ENCODE results near the gene CLCN1.
"Not testable (repeated sequence)": the region's sequence is repeated elsewhere in the genome, so short reads cannot be mapped to it uniquely, and the experiment has no call there.

Gene CLCN1

DNA sequence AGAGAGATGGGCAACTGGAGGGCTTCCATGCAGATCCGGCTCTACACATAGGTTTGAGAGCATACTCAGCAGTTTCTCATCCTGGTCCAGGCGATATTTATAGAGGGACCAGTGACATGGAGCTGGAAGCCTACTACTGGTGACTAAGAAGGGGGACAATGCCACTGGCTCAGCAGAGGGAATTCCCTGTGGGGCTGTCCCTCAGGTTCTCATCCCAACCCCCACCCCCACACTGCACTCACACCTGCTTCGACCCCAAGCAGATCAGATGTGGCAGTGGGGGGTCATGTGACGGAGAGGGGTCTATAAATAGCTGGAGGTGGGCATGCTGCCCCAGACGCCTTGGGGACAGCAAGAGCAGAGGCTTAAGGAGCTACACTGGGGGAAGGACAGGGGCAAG is at the start of gene CLCN1:
CLCN1 (plus strand) TSS at position 336 of the 400 bp plus-strand sequence. CDS start 102 bp downstream, outside the sequence.
- no peak for DNase-seq (ENCODE audit: low read depth)

DNA sequence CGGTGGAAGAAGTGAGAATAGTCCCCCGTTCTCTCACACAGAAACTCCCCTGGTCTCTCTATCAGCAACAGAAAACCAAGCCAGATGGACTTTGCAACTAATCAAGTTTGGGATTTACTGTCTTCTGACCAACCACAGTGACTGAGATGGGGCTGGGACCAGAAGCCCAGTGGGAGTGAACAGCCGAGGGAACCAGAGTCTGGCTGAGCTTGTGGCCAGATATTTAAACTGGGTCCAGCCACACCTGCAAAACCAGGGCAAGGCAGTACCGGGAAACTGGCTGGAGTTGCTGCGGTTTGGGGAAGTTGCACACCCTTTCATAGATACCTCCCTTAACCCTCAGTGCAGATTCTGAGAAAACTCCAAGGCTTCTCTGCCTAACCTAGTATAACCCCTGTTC is 46.7 kb upstream of the CLCN1 start:
- DNase-seq (ENCODE audit: low read depth): no peak

DNA sequence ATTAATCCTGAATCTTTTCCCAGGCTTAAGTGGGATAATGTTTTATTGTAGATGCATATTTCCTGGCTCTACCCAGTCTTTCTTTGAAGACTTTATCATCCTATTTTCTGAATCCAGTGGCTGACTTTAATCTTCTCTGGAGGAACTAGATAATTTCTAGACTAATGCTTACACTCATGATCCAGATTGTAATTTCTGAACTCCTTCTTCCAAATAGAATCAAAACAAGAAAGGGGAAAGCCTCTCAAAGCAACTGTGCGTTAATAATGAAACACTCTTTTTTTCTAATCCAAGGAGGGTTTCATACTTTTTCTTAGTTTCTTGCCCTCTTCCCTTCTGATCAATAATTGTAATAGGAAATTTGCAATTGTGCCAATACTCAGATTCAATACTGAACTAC is 44.7 kb upstream of the CLCN1 start:
- DNase-seq (ENCODE audit: low read depth): no peak

DNA sequence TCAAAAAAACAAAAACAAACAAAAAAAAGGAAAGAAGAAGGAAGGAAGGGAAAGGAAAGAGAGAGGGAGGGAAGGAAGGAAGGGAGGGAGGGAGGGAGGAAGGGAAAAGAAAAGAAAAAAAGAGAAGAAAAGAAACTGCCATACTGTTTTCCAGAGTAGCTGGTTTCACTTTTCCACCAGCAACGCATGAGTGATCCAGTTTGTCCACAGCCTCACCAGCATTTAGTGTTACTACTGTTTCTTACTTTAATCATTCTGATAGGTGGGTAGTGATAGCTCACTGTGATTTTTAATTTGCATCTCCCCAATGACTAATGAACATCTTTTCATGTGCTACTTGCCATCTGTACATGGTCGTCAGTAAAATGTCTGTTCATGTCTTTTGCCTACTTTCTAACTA is 43.0 kb upstream of the CLCN1 start:
- DNase-seq (ENCODE audit: low read depth): no peak

DNA sequence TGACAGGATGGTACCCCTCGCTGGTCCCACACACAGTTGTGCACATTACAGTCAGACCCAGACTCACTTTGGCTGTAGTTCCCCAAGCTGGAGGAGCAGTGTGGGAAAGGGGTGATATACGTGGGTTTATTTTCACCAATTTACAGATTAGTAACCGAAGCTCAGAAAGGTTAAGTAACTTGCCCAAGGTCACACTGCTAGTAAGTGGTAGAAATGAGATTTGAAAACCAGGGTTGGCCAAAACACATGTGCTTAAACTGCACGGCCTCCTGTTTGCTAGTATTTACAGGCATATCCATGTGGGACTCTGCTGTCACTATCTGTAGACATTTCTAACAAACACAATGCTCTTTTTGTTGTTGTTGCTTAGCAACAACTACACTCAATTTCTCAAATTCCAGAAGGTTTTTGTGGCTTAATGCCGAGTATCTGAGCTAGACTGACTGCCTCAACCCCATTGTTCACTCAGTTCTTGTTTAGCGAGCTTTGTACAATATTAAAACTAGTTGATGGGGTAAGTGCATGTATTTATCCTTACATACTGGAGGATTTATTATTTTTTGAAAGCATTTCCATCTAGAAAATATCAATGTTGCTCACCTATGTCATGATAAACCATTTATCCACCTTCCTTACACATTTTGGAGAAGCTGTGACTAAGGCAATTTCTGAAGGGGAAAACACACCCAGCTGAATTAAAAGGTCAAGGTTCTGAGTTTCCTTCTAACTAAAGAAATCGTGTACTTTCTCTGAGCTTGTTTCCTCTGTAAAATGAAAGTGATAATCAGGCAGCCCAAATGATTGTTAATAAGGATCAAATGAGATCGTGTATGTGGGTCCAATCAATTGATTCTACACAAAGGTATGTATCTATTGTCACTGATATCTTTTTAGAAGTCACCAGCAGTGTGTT is 36.5 kb upstream of the CLCN1 start:
- no peak for DNase-seq (ENCODE audit: low read depth)

DNA sequence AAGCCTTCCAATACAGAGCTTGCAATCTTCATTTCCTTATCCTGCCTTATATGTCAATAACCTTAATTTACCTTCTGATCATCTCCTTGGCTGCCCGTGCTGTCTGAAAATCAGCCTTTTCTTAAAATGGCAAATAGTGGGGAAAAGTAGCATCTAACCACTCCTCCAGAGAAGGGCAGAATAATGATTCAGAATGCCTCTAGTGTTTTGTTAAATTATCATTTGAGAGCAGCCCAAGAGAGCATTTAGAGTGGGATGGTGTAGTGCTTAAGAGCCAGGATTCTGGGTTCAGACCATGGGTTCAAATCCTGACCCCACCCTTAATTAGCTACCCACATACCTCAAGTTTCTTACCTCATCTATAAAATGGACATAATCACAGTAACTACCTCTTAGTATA is 35.8 kb upstream of the CLCN1 start:
- no peak for DNase-seq (ENCODE audit: low read depth)

DNA sequence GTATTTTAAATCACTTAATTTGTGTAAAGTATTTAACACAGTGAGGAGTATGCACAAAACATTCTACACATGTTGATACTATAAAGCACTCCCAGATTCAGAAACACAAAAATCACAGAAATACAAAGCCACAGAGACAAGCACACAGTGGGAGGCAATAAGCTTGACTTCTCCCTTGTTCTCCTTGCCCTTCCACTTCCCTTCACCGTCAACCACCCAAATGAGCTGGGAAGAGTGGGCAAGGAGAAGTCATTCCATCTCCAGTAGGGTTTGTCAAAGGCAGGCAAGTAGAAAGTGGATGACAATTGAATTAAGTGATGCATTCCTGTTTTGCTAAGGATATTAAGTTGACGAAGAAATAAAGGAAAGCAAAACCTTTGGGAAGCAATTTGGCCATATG is 35.3 kb upstream of the CLCN1 start:
- DNase-seq (ENCODE audit: low read depth): no peak

DNA sequence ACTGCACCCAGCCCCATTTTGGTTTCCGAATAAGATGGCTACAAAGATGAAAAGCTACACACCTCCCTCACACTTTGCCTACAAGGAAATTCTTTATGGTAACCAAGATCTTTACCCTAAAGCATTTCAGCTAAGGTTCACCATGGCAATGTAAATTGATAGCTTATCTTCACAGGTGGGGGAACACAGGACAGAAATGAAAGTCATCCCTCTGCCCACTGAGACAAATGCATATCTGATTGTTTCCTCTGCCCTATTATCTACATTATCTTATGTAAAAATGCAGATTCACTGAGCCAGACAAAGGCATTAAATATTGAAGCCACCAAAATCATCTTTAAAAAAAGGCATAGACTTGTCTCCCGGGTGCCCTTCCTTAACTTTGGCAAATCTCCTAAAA is 34.4 kb upstream of the CLCN1 start:
- no peak for DNase-seq (ENCODE audit: low read depth)

DNA sequence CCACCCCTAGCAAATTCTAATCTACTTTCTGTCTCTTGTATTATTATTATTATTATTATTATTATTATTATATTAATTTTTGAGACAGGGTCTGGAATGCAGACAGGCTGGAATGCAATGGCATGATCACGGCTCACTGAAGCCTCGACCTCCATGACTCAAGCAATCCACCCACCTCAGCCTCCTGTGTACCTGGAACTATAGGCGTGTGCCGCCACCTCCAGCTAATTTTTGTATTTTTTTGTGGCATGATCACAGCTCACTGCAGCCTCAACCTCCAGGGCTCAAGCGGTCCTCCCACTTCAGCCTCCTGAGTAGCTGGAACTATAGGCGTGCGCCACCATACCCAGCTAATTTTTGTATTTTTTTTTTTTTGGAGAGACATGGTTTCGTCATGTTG is 33.8 kb upstream of the CLCN1 start:
- DNase-seq (ENCODE audit: low read depth): no peak

DNA sequence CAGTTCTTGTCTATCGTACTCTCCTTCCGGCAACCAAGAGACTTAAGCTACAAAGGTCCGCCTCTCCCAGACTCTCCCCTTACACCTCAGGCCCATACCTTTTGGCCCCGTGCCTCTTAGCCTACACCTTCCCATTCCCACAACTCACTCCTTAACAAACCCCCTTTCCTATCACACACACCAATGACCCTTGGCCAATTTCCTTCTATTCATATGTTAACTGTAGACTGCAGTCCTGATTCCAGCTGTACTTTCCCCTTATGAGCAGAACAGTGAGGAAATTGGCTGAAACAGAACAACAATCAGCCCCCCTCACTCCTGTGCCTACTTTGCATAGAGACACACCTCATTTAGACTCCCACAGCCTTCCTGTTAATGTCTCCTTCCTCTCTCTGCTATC is 32.5 kb upstream of the CLCN1 start:
- DNase-seq (ENCODE audit: low read depth): no peak

DNA sequence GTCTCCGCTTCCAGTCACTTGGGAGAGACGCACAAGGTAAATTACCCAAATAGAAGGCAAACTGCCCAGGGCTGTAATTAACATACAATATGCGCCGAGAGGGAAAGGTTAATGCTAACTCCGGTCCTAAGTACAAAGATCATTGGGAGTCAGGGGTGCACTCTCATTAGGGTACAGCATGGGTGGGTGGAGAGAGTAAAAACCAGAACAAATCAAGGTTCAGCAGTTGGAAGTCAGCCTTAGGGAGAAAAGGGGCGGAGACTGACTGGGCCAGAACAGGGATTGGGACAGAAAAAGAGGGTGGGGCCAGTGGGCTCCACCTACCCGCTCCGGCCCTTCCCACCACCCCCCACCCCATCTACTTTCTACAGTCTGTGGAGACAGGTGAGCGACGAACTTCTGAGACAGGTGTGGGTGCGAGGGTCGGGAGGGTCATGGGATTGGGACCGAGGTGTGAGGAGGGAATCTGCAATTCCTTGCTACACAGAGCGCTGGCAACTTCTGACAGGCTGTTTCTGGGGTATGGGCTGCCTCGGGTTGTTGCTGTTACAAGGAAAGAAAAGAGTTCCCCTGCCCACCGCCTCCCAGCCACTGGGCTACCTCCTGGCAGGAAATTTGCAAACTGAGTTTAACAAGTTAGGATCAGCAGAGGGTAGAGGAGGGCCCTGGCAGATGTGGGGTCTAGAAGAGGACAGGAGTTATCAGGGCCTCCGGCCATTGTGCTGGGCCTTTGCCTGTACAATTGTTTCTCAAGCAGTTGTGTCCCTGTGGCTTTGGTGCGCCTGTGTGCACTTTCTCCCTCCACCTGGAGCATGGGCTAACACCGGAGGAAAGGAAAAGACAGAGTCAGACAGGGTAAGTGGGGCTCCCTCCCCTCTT is 31.1 kb upstream of the CLCN1 start, which contains the start of gene TMEM139:
TMEM139 (plus strand) TSS at position 368 of the 879 bp plus-strand sequence. CDS start 1,000 bp downstream, outside the sequence.
- no peak for DNase-seq (ENCODE audit: low read depth)

DNA sequence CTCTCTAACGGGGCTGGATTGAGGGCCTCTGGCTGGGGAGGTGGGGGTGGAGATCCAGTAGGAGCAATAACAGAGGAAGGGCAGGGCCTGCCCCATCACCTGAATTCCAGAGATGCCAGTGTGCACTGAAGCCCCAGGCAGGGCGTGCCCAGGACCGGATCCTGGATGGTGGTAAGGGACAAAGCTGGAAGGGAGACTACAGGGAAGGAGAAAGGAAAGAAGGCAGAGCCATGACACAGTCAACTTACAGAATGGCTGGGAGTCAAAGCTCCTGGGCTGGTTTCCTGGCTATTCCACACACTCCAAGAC is 30.5 kb upstream of the CLCN1 start:
- DNase-seq (ENCODE audit: low read depth): no peak

DNA sequence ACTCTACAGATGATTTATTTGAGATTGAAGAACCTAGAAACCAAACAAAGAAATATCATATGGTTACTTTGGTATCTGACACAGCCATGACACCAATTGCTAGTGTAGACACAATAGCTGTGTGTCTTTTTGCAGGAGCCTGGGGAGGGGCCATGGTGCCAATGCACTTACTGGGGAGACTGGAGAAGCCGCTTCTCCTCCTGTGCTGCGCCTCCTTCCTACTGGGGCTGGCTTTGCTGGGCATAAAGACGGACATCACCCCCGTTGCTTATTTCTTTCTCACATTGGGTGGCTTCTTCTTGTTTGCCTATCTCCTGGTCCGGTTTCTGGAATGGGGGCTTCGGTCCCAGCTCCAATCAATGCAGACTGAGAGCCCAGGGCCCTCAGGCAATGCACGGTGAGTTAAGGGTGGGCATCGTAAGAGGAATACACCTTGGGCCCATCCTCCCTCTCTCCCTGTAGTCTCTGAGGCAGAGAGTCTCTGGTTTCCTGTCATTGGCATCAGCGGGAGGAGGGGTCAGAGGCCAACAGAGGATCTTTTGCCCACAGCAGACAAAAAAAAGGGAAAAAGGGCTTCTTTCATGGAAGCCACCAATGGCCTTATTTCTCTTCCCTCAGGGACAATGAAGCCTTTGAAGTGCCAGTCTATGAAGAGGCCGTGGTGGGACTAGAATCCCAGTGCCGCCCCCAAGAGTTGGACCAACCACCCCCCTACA is 29.9 kb upstream of the CLCN1 start:
- no peak for DNase-seq (ENCODE audit: low read depth)

DNA sequence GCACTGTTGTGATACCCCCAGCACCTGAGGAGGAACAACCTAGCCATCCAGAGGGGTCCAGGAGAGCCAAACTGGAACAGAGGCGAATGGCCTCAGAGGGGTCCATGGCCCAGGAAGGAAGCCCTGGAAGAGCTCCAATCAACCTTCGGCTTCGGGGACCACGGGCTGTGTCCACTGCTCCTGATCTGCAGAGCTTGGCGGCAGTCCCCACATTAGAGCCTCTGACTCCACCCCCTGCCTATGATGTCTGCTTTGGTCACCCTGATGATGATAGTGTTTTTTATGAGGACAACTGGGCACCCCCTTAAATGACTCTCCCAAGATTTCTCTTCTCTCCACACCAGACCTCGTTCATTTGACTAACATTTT is 29.4 kb upstream of the CLCN1 start:
- DNase-seq (ENCODE audit: low read depth): no peak

DNA sequence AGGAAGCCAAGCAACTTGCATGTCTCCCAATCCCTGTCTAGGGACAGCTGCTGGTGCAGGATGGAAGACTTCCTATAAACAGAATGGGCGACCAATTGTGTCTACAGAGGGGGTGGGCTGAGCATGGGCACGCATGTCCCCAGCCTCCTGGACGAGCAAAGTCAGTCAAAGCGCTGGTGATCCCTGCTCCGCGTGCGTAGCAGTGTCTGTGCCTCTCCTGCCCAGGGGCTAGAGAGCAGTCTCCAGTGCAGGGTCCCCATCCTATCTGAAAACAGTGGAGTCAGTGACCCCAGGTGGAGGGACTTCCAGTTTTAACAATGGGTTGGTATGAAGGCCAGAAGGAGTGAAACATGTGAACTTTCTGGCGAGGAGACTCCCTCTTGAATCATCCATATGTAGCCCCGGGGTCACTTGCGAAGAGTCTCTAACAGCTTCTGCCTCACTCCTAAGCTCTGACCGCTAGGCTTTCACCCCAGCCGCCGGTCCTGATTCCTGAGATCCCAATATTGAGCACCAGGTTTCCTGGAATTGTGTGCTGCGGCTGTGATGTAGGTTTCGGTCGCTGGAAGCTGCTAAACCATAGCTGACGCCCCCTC is 28.5 kb upstream of the CLCN1 start:
- no peak for DNase-seq (ENCODE audit: low read depth)

DNA sequence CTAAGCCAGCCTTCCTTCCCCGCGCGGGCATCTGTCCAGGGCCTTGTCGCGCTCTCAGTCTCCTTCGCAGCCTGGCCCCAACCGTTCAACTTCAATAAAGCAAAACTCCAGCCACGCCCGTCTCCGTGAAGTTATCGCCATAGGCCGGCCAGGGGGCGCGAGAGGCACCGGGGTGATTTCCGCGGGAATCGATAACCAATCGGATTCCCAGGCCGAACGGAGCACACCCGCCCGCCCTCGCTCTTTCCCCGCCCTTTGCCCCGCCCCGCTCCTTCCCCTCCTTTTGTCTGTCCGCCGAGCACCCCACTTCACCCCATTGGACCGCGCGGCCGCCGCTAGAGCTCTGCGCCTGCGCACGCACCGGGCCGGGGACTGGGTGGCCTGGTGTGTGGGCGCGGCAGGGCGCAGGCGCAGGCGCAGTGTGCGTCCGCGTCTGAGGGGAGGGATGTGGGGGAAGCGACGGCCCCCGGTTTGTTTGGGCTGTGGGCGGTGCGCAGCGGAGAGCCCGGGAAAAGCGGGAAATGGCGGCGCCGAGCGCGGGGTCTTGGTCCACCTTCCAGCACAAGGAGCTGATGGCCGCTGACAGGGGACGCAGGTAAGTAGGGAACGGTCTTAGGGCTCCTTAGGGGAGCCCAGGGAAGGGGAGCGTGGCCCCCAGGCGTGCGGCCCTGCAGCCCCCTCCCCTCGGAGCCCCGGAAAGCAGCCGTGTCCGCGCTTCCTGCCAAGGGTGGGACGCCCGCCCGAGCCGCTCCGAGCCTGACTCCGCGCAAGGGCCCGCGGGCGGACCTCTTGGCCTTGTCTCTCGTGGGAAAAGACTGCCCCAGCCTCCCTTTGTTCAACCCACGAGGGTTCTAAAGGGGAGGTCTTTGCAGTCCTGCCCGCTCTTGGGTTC is 27.7 kb upstream of the CLCN1 start, which contains the start of gene CASP2:
CASP2 (plus strand) TSS at position 417 of the 892 bp plus-strand sequence; CDS start at position 522, 105 bp downstream.
- DNase-seq (ENCODE audit: low read depth): peak; percentile 99

DNA sequence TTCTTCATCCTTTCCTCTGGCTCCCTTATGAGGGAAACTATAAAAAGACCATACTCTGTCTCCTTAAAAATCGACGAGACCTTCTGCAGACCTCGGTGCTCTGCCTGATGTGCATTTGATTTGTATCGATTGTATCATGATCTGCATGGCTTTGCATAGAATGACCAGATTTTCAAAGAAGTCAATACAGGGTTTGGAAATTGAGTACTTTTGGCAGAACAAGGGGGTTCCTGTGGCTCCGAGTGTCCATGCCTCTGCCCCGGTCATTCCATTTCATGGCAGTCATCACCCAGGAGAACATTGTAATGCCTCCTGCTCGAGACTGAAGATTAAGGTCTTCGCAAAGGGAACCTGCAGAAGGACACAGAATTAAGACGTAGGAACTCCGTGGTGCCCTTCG is 27.1 kb upstream of the CLCN1 start:
- no peak for DNase-seq (ENCODE audit: low read depth)

DNA sequence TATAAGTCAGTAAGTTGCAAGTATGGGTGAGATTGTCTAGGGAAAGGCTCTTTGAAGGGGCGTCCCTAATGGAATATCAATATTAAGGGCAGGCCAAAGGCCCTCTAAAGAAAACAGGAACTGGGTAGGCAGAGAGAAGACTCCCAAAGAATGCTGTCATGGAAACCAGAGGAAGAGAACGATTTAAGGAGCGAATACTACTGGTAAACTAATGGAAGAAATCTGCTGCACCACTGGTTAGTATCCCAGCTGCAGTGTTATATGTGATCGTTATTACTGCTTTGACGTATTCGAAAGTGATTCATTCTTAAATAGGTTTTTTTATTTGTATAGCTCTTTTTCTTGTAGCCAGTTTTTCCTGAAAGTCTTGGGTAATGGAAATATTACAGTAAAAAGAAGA is 26.5 kb upstream of the CLCN1 start:
- DNase-seq (ENCODE audit: low read depth): no peak

DNA sequence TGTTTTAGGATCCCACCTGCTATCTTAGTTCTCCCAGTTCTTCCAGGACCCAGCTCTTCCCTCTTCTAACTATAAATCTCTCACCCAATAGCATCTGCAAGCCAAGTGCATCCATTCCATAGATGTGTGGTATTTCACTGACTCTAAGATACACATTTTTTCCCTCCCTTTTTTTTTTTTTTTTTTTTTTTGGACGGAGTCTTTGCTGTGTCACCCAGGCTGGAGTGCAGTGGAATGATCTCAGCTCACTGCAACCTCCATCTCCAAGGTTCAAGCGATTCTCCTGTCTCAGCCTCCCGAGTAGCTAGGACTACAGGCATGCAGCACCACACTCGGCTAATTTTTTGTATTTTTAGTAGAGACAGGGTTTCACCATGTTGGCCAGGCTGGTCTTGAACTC is 26.0 kb upstream of the CLCN1 start:
- not testable (repeated sequence) for DNase-seq (ENCODE audit: low read depth)

DNA sequence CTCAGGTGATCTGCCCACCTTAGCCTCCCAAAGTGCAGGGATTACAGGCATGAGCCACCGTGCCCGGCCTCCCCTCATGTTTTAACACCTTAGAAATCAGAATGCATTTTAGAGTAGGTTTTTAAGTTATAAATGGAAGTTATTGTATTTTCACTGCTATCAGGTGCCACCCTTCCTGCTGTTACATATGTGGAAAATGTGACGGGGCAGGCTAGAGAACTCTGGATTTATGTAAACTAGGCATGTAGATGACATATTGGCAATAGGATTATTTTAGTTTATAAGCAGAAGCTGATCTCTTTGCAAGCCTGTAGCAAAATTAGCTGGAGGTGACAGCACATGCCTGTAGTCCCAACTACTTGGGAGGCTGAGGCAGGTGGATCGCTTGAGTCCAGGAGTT is 25.6 kb upstream of the CLCN1 start:
- no peak for DNase-seq (ENCODE audit: low read depth)

DNA sequence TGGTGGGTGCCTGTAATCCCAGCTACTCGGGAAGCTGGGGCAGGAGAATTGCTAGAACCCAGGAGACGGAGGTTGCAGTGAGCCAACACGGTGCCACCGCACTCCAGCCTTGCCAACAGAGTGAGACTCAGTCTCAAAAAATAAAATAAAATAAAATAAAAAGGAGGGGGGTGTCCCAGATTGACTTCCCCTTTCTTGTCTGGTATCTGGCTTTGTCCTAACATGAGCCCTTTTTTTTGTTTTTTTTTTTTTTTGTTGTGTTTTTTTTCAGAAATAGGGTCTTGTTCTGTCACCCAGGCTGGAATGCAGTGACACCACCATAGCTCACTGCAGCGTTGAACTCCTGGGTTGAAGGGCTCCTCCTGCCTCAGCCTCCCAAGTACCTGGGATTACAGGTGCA is 23.0 kb upstream of the CLCN1 start:
- DNase-seq (ENCODE audit: low read depth): no peak
